Esophagus muscularis mucosa (tissue), 3 donors: ENCODE measurements around the gene PPME1.
"Not testable (repeated sequence)": the region's sequence is repeated elsewhere in the genome, so short reads cannot be mapped to it uniquely, and the experiment has no call there.

Experiments
- POLR2A ChIP-seq: fragments of 450-650 bp; IDR thresholded peaks from one replicate; pipeline ENCODE4 v1.6.1; 2017; ENCODE audit warnings: antibody characterized with exemption, moderate library complexity, mild to moderate bottlenecking, low read depth
- POLR2AphosphoS5 ChIP-seq, 2 donors: sonication (generic); formaldehyde crosslinking; IDR thresholded peaks; one replicate each; pipeline ENCODE4 v1.6.1; 2017; ENCODE audit warnings: antibody characterized with exemption in 2 of 2
- TF ChIP-seq, protein P1 (sequence below), 3 experiments: fragments of 200-600 bp in 2 of 3; fragments of 450-650 bp in 1 of 3; sonication (generic) in 2 of 3; IDR thresholded peaks; one replicate each; pipeline ENCODE4 v1.5.1; 2017 to 2019; ENCODE audit warnings: antibody characterized with exemption in 3 of 3, mild to moderate bottlenecking in 2 of 3, moderate library complexity in 1 of 3

- TF ChIP-seq, protein P1, sequence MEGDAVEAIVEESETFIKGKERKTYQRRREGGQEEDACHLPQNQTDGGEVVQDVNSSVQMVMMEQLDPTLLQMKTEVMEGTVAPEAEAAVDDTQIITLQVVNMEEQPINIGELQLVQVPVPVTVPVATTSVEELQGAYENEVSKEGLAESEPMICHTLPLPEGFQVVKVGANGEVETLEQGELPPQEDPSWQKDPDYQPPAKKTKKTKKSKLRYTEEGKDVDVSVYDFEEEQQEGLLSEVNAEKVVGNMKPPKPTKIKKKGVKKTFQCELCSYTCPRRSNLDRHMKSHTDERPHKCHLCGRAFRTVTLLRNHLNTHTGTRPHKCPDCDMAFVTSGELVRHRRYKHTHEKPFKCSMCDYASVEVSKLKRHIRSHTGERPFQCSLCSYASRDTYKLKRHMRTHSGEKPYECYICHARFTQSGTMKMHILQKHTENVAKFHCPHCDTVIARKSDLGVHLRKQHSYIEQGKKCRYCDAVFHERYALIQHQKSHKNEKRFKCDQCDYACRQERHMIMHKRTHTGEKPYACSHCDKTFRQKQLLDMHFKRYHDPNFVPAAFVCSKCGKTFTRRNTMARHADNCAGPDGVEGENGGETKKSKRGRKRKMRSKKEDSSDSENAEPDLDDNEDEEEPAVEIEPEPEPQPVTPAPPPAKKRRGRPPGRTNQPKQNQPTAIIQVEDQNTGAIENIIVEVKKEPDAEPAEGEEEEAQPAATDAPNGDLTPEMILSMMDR (IDR thresholded peaks at IDR 0.05): not testable (repeated sequence)
- not testable (repeated sequence) for TF ChIP-seq POLR2AphosphoS5 (IDR thresholded peaks at IDR 0.05); POLR2A
Measured at GRCh38 chr11:74139919-74140431, 31.1 kb upstream of the PPME1 start.
